SK-N-SH treated with all-trans-retinoic acid at 6 μM for 48 hours (cell line): ENCODE data around the gene GLIS1.

Source experiments
- ATAC-seq: fragments of 200-7000 bp; cut with Tn5 transposase; 3 replicates; pipeline ENCODE4 v1.9.1; 2020; ENCODE audit warnings: mild to moderate bottlenecking, moderate library complexity
- ARNTL ChIP-seq: fragments of 450-650 bp; formaldehyde crosslinking; IDR thresholded peaks from 2 replicates; pipeline ENCODE4 v1.5.0; 2020; ENCODE audit warnings: low read depth, mild to moderate bottlenecking, moderate library complexity, borderline replicate concordance
- BACH2 ChIP-seq: fragments of 250-450 bp; sonication (Bioruptor Pico); IDR thresholded peaks from 2 replicates; pipeline ENCODE4 v1.9.0; 2021; ENCODE audit warnings: mild to moderate bottlenecking, borderline replicate concordance
- CSDC2 ChIP-seq: fragments of 250-450 bp; sonication (Bioruptor Pico); IDR thresholded peaks from 2 replicates; pipeline ENCODE4 v1.5.0; 2020; ENCODE audit warnings: mild to moderate bottlenecking, moderate library complexity
- CSRNP3 ChIP-seq: fragments of 250-450 bp; sonication (Bioruptor Pico); IDR thresholded peaks from 2 replicates; pipeline ENCODE4 v1.5.1; 2021; ENCODE audit warnings: mild to moderate bottlenecking, moderate library complexity
- ESRRG ChIP-seq: fragments of 250-450 bp; sonication (Bioruptor Pico); IDR thresholded peaks from 2 replicates; pipeline ENCODE4 v1.6.1; 2021; ENCODE audit warnings: mild to moderate bottlenecking
- GLIS3 ChIP-seq: fragments of 250-450 bp; sonication (Bioruptor Pico); IDR thresholded peaks from 2 replicates; pipeline ENCODE4 v1.5.0; 2020; ENCODE audit warnings: mild to moderate bottlenecking, moderate library complexity
- ISL1 ChIP-seq: fragments of 250-450 bp; sonication (Bioruptor Pico); IDR thresholded peaks from 2 replicates; pipeline ENCODE4 v2.1.2; 2022; ENCODE audit warnings: mild to moderate bottlenecking, moderate library complexity
- POU6F1 ChIP-seq: fragments of 250-450 bp; sonication (Bioruptor Pico); IDR thresholded peaks from 2 replicates; pipeline ENCODE4 v1.8.0; 2021; ENCODE audit warnings: low read depth, mild to moderate bottlenecking, moderate library complexity, borderline replicate concordance
- PPARA ChIP-seq: fragments of 250-450 bp; sonication (Bioruptor Pico); IDR thresholded peaks from 2 replicates; pipeline ENCODE4 v1.5.0; 2020; ENCODE audit warnings: mild to moderate bottlenecking, borderline replicate concordance
- RARB ChIP-seq: fragments of 250-450 bp; sonication (Bioruptor Pico); IDR thresholded peaks from 2 replicates; pipeline ENCODE4 v1.8.0; 2021; ENCODE audit warnings: mild to moderate bottlenecking, moderate library complexity
- SNAI2 ChIP-seq: fragments of 250-450 bp; sonication (Bioruptor Pico); IDR thresholded peaks from 2 replicates; pipeline ENCODE4 v1.5.0; 2020; ENCODE audit warnings: mild to moderate bottlenecking, moderate library complexity
- TCF4 ChIP-seq: fragments of 250-450 bp; sonication (Bioruptor Pico); IDR thresholded peaks from 2 replicates; pipeline ENCODE4 v1.8.0; 2021; ENCODE audit warnings: mild to moderate bottlenecking, moderate library complexity, borderline replicate concordance
- TOX ChIP-seq: fragments of 250-450 bp; sonication (Bioruptor Pico); IDR thresholded peaks from 2 replicates; pipeline ENCODE4 v1.8.0; 2021; ENCODE audit warnings: mild to moderate bottlenecking, moderate library complexity, borderline replicate concordance
- ZFP3 ChIP-seq: fragments of 250-450 bp; sonication (Bioruptor Pico); IDR thresholded peaks from 2 replicates; pipeline ENCODE4 v1.5.0; 2020; ENCODE audit warnings: mild to moderate bottlenecking, moderate library complexity
- ZFP30 ChIP-seq: fragments of 450-650 bp; formaldehyde crosslinking; IDR thresholded peaks from 2 replicates; pipeline ENCODE4 v1.5.0; 2022; ENCODE audit warnings: mild to moderate bottlenecking, moderate library complexity
- ZNF565 ChIP-seq: fragments of 450-650 bp; formaldehyde crosslinking; conservative IDR thresholded peaks from 2 replicates; pipeline ENCODE4 v1.5.0; 2020; ENCODE audit warnings: low read depth, mild to moderate bottlenecking, moderate library complexity
- ZNF70 ChIP-seq: fragments of 450-650 bp; formaldehyde crosslinking; IDR thresholded peaks from 2 replicates; pipeline ENCODE4 v1.5.0; 2020; ENCODE audit warnings: mild to moderate bottlenecking, moderate library complexity
- ZNF8 ChIP-seq: fragments of 450-650 bp; formaldehyde crosslinking; IDR thresholded peaks from 2 replicates; pipeline ENCODE4 v1.5.0; 2020; ENCODE audit warnings: mild to moderate bottlenecking, moderate library complexity
- TF ChIP-seq, protein P1 (sequence below): fragments of 250-450 bp; sonication (Bioruptor Pico); IDR thresholded peaks from 2 replicates; pipeline ENCODE4 v1.5.1; 2020; ENCODE audit warnings: low read depth, mild to moderate bottlenecking, moderate library complexity
- TF ChIP-seq, protein P2 (sequence below): fragments of 250-450 bp; sonication (Bioruptor Pico); IDR thresholded peaks from 2 replicates; pipeline ENCODE4 v1.5.0; 2020; ENCODE audit warnings: mild to moderate bottlenecking, moderate library complexity
- TF ChIP-seq, protein P3 (sequence below): fragments of 250-450 bp; sonication (Bioruptor Pico); IDR thresholded peaks from 2 replicates; pipeline ENCODE4 v1.8.0; 2020; ENCODE audit warnings: mild to moderate bottlenecking, moderate library complexity, borderline replicate concordance

GLIS1 gene

DNA sequence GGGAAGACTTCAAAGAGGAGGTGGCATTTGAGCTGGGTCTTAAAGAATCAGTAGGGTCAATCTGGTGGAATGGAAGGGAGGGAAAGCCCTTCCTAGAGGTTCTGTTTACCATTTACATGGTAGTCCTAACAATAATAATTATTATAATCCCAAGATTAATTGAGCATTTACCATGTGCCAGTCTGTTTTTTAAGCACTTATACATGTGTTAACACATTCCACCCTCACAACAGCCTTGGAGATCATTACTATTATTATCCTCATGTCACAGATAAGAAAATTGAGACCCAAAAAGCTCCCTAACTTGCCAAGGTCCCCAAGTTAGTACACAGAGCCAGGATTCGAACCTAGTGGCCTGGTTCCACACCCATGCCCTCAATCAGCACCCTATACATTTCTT is 10.8 kb downstream of the GLIS1 start:
- no peak for ATAC-seq

DNA sequence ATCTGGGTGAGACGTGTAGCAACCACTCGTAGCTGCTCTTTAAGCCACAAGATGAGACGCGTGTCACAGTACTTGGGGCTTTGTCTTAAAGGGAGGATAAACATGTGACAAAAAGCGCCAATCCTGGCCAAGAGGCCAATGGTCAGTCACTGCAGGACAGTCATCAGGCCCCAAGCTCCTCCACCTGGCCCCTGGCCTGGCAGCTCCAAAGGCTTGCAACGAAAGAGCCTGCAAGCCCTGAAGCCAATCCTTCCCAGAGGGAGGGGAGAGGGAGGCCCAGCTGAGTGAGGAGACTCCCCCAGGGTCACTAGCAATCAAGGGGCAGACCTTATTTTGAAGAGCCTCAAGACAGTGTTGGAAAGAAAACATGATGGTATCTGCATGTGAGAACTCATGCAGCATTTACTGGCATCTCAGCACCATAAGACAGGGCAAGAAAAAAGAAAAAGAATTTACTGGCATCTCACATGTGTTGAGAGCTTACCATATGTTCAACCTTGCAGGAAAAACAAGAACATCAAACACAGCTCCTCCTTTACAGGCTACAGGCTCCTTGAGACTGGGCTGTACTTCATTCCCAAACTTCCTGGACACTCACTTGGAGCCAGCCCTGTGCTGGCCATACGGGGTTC is 11.4 kb downstream of the GLIS1 start:
- ATAC-seq = no peak
- no peak for TF ChIP-seq SNAI2
- no peak for TF ChIP-seq TOX (CRISPR knock-in tag)
- no peak for TF ChIP-seq BACH2 (CRISPR knock-in tag)
- TF ChIP-seq TCF4 (CRISPR knock-in tag) = no peak
- TF ChIP-seq, protein P1, sequence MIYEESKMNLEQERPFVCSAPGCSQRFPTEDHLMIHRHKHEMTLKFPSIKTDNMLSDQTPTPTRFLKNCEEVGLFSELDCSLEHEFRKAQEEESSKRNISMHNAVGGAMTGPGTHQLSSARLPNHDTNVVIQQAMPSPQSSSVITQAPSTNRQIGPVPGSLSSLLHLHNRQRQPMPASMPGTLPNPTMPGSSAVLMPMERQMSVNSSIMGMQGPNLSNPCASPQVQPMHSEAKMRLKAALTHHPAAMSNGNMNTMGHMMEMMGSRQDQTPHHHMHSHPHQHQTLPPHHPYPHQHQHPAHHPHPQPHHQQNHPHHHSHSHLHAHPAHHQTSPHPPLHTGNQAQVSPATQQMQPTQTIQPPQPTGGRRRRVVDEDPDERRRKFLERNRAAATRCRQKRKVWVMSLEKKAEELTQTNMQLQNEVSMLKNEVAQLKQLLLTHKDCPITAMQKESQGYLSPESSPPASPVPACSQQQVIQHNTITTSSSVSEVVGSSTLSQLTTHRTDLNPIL (CRISPR knock-in tag) = no peak
- no peak for TF ChIP-seq ZNF8 (CRISPR knock-in tag)
- no peak for TF ChIP-seq RARB (CRISPR knock-in tag)
- no peak for TF ChIP-seq ESRRG
- no peak for TF ChIP-seq CSRNP3 (CRISPR knock-in tag)
- TF ChIP-seq, protein P2, sequence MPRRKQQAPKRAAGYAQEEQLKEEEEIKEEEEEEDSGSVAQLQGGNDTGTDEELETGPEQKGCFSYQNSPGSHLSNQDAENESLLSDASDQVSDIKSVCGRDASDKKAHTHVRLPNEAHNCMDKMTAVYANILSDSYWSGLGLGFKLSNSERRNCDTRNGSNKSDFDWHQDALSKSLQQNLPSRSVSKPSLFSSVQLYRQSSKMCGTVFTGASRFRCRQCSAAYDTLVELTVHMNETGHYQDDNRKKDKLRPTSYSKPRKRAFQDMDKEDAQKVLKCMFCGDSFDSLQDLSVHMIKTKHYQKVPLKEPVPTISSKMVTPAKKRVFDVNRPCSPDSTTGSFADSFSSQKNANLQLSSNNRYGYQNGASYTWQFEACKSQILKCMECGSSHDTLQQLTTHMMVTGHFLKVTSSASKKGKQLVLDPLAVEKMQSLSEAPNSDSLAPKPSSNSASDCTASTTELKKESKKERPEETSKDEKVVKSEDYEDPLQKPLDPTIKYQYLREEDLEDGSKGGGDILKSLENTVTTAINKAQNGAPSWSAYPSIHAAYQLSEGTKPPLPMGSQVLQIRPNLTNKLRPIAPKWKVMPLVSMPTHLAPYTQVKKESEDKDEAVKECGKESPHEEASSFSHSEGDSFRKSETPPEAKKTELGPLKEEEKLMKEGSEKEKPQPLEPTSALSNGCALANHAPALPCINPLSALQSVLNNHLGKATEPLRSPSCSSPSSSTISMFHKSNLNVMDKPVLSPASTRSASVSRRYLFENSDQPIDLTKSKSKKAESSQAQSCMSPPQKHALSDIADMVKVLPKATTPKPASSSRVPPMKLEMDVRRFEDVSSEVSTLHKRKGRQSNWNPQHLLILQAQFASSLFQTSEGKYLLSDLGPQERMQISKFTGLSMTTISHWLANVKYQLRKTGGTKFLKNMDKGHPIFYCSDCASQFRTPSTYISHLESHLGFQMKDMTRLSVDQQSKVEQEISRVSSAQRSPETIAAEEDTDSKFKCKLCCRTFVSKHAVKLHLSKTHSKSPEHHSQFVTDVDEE = no peak
- no peak for TF ChIP-seq PPARA (CRISPR knock-in tag)
- TF ChIP-seq, protein P3, sequence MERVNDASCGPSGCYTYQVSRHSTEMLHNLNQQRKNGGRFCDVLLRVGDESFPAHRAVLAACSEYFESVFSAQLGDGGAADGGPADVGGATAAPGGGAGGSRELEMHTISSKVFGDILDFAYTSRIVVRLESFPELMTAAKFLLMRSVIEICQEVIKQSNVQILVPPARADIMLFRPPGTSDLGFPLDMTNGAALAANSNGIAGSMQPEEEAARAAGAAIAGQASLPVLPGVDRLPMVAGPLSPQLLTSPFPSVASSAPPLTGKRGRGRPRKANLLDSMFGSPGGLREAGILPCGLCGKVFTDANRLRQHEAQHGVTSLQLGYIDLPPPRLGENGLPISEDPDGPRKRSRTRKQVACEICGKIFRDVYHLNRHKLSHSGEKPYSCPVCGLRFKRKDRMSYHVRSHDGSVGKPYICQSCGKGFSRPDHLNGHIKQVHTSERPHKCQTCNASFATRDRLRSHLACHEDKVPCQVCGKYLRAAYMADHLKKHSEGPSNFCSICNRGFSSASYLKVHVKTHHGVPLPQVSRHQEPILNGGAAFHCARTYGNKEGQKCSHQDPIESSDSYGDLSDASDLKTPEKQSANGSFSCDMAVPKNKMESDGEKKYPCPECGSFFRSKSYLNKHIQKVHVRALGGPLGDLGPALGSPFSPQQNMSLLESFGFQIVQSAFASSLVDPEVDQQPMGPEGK (CRISPR knock-in tag) = no peak

More for the DNA sequence above, 10.8 kb downstream of the GLIS1 start:
- TF ChIP-seq CSDC2 (CRISPR knock-in tag) = no peak
- TF ChIP-seq, protein P3 (CRISPR knock-in tag) = no peak
- no peak for TF ChIP-seq ZNF70 (CRISPR knock-in tag)
- no peak for TF ChIP-seq BACH2 (CRISPR knock-in tag)
- TF ChIP-seq ZNF8 (CRISPR knock-in tag) = no peak
- no peak for TF ChIP-seq ISL1 (CRISPR knock-in tag)
- no peak for TF ChIP-seq ZNF565
- no peak for TF ChIP-seq GLIS3 (CRISPR knock-in tag)
- no peak for TF ChIP-seq ZFP3
- TF ChIP-seq ARNTL (CRISPR knock-in tag) = no peak
- no peak for TF ChIP-seq PPARA (CRISPR knock-in tag)
- no peak for TF ChIP-seq TOX (CRISPR knock-in tag)
- TF ChIP-seq ZFP30 = no peak

- ATAC-seq = no peak
- TF ChIP-seq POU6F1 (CRISPR knock-in tag) (no peak), ISL1 (CRISPR knock-in tag) (no peak), ZFP3 (no peak), GLIS3 (CRISPR knock-in tag) (no peak), BACH2 (CRISPR knock-in tag) (no peak), ZFP30 (no peak), CSRNP3 (CRISPR knock-in tag) (no peak), ZNF8 (CRISPR knock-in tag) (no peak)
Measured at GRCh38 chr1:53726009-53726600, 12.9 kb downstream of the GLIS1 start.
